ENCODE results near the gene C1QL4. TPM values are rescaled to one million over a fixed set of nuclear protein-coding genes. Genes with fewer than 3 reads are reported as not detected.

Gene C1QL4
- total and polyA plus RNA-seq, 2 of the 8 experiments (the other 6 are each of a cell fraction or from before 2014, with no cell fraction given) = 0.28 to 0.63 TPM

GRCh38 chr12:49284672-49285071, 52.3 kb downstream of the C1QL4 start:
- Histone ChIP-seq H3K4ac (replicated peaks; ENCODE audit: insufficient read length, low read depth, low read length) (no peak overlapping the region), H3K23ac (ENCODE audit: insufficient read length) (no peak overlapping the region), H4K8ac (ENCODE audit: extremely low read depth, insufficient read depth, low read length) (no peak overlapping the region), H2BK12ac (ENCODE audit: low read depth, low read length) (no peak overlapping the region), H2BK20ac (ENCODE audit: low read length) (no peak overlapping the region), H2BK120ac (replicated peaks; ENCODE audit: low read depth, low read length) (no peak overlapping the region), H3K56ac (replicated peaks; ENCODE audit: insufficient read length, low read depth, low read length) (no peak overlapping the region), H2BK15ac (ENCODE audit: low read length) (no peak overlapping the region), H3K14ac (ENCODE audit: insufficient read length) (no peak overlapping the region), H3K4me1 (replicated peaks in 1 of 4; ENCODE audit: control insufficient read depth in 3 of 4, insufficient read depth in 4 of 4, low read length in 3 of 4) (peaks cover 0 to 4% (median 4%) of the 10 kb centered on the region in 4 experiments; a peak in 3 of 7 replicates), H2AFZ (ENCODE audit: low read length) (no peak overlapping the region), H3K79me1 (ENCODE audit: low read depth, low read length) (no peaks in the 10 kb centered on the region), H4K20me1 (replicated peaks in 1 of 2; ENCODE audit: control insufficient read depth in 1 of 2, insufficient read depth in 2 of 2, low read length in 2 of 2) (no peaks in the 10 kb centered on the region), H2AK5ac (ENCODE audit: low read depth, low read length) (no peak overlapping the region), H3K27me3 (replicated peaks in 1 of 4; ENCODE audit: control insufficient read depth in 3 of 4, extremely low read depth in 1 of 4, insufficient read depth in 3 of 4, low read length in 3 of 4) (no peaks in the 10 kb centered on the region; a peak in 3 of 7 replicates), H2BK5ac (ENCODE audit: low read depth, low read length) (no peak overlapping the region), H4K5ac (ENCODE audit: insufficient read length, low read depth, low read length) (no peak overlapping the region), H3K9me3 (ENCODE audit: insufficient read depth in 2 of 2, low read depth in 1 of 2, low read length in 1 of 2) (no peaks in the 10 kb centered on the region), H3K23me2 (ENCODE audit: low read depth, low read length) (no peaks in the 10 kb centered on the region; the same call in 1 of the 2 replicates), H3K18ac (ENCODE audit: extremely low read depth, low read length) (no peak overlapping the region), H3K4me2 (ENCODE audit: insufficient read depth in 1 of 2, low read depth in 2 of 2, low read length in 2 of 2) (no peak overlapping the region), H3K36me3 (ENCODE audit: control insufficient read depth in 2 of 4, insufficient read depth in 4 of 4, low read length in 3 of 4) (no peaks in the 10 kb centered on the region), H3K27ac (ENCODE audit: low read depth, low read length) (no peak overlapping the region), H3K9ac (replicated peaks in 1 of 4; ENCODE audit: extremely low read depth in 1 of 4, low read depth in 3 of 4, low read length in 3 of 4) (no peak overlapping the region), H4K91ac (replicated peaks; ENCODE audit: insufficient read length, low read length) (no peak overlapping the region), H3K4me3 (ENCODE audit: extremely low read depth in 1 of 4, insufficient read depth in 2 of 4, low read depth in 3 of 4, low read length in 4 of 4) (no peak overlapping the region), H3K79me2 (ENCODE audit: control insufficient read depth in 1 of 2, insufficient read depth in 2 of 2, low read length in 2 of 2) (no peaks in the 10 kb centered on the region)
- no peak for TF ChIP-seq CHD2 (IDR thresholded peaks at IDR 0.05; ENCODE audit: low read length)
- TF ChIP-seq EP300 (IDR thresholded peaks at IDR 0.05; ENCODE audit: borderline replicate concordance in 1 of 2, low read depth in 2 of 2, low read length in 2 of 2) = no peak
- TF ChIP-seq POLR2AphosphoS5 (IDR thresholded peaks at IDR 0.05; ENCODE audit: low read depth, low read length) = no peak
- no peak for TF ChIP-seq SRF (IDR thresholded peaks at IDR 0.05; ENCODE audit: low read depth, low read length)
- TF ChIP-seq SIN3A (conservative IDR thresholded peaks at IDR 0.05 in 1 of 2, IDR thresholded peaks at IDR 0.05 in 1 of 2; ENCODE audit: low read depth in 1 of 2, low read length in 2 of 2) = no peak
- TF ChIP-seq, protein P1, sequence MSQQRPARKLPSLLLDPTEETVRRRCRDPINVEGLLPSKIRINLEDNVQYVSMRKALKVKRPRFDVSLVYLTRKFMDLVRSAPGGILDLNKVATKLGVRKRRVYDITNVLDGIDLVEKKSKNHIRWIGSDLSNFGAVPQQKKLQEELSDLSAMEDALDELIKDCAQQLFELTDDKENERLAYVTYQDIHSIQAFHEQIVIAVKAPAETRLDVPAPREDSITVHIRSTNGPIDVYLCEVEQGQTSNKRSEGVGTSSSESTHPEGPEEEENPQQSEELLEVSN (IDR thresholded peaks at IDR 0.05) = no peak
- no peak for TF ChIP-seq JUN (IDR thresholded peaks at IDR 0.05; ENCODE audit: low read depth, low read length)
- ChIA-PET POLR2A (ENCODE audit: partially characterized antibody) (interaction anchor here (1.3 to 2.9 kb wide), 3 partner anchors 10 to 19 kb away, joined by 4 to 20 read pairs (median 4); partner anchors contain the start of genes PRPH and TUBA1C), CTCF (ENCODE audit: partially characterized antibody) (interaction anchor here (0.8 to 17.0 kb wide), 14 partner anchors 10 to 269 kb away, joined by 3 to 172 read pairs (median 4); partner anchors contain the start of genes DNAJC22 and PRPH)
- 91% methylated on average over 4 of the region's 4 CpGs; no CpG with 5 or more reads in 1 of the 2 experiments for WGBS, 2 experiments (ENCODE audit: extremely low coverage in 1 of 2, insufficient coverage in 1 of 2, insufficient read length in 1 of 2, insufficient replicate concordance in 2 of 2, low coverage in 1 of 2, low lambda C conversion rate in 2 of 2, missing lambda C conversion rate in 1 of 2)
- DNase-seq (ENCODE audit: low read depth in 1 of 2, low spot score in 2 of 2) = no peak
- FAIRE-seq = no peak

Data from H1 (cell line).